ENCODE measurements around the gene THAP7. TPM values are rescaled to one million over a fixed set of nuclear protein-coding genes. Genes with fewer than 3 reads are reported as not detected.

Gene THAP7
- total RNA-seq, 2 donors from 2014 or later = 20.4 to 30.7 TPM

GRCh38 chr22:20990184-20991180 is 11.4 kb downstream of the THAP7 start:
- H3K27ac Mint-ChIP-seq = no peak overlapping the region
- H3K4me3 Mint-ChIP-seq = no peak overlapping the region
- ATAC-seq (no peak), DNase-seq (ENCODE audit: low spot score) (no peak)
- H3K9me3 Mint-ChIP-seq = no peaks in the 10 kb centered on the region
- no peaks in the 10 kb centered on the region for H3K27me3 Mint-ChIP-seq
- H3K36me3 Mint-ChIP-seq = peaks cover 7% of the 10 kb centered on the region
- H3K4me1 Mint-ChIP-seq (ENCODE audit: low read depth in 2 of 2) = peaks cover 4 to 5% of the 10 kb centered on the region in 2 donors

GRCh38 chr22:20989323-20990138 is 12.4 kb downstream of the THAP7 start:
- DNase-seq (ENCODE audit: low spot score) (no peak), ATAC-seq (no peak)
- H3K36me3 Mint-ChIP-seq = peaks cover 7% of the 10 kb centered on the region
- H3K27me3 Mint-ChIP-seq = no peaks in the 10 kb centered on the region
- no peaks in the 10 kb centered on the region for H3K9me3 Mint-ChIP-seq
- H3K4me3 Mint-ChIP-seq = no peak overlapping the region
- peaks cover 4 to 5% of the 10 kb centered on the region in 2 donors for H3K4me1 Mint-ChIP-seq (ENCODE audit: low read depth in 2 of 2)
- H3K27ac Mint-ChIP-seq = no peak overlapping the region

GRCh38 chr22:20988573-20989322 is 13.2 kb downstream of the THAP7 start:
- H3K36me3 Mint-ChIP-seq = peaks cover 11% of the 10 kb centered on the region

GRCh38 chr22:20987375-20987774 is 14.5 kb downstream of the THAP7 start:
- Mint-ChIP-seq H3K9me3 (no peaks in the 10 kb centered on the region), H3K4me3 (no peak overlapping the region), H3K27ac (no peak overlapping the region), H3K27me3 (no peaks in the 10 kb centered on the region), H3K4me1 (ENCODE audit: low read depth in 2 of 2) (peaks cover 16 to 22% of the 10 kb centered on the region in 2 donors), H3K36me3 (peaks cover 11% of the 10 kb centered on the region)
- DNase-seq (ENCODE audit: low spot score) (no peak), ATAC-seq (no peak)

More at GRCh38 chr22:20988573-20989322, 13.2 kb downstream of the THAP7 start:
- ATAC-seq (no peak), DNase-seq (ENCODE audit: low spot score) (no peak)
- Mint-ChIP-seq H3K4me3 (no peak overlapping the region), H3K9me3 (no peaks in the 10 kb centered on the region), H3K27ac (no peak overlapping the region), H3K27me3 (no peaks in the 10 kb centered on the region), H3K4me1 (ENCODE audit: low read depth in 2 of 2) (peaks cover 8 to 11% of the 10 kb centered on the region in 2 donors)

- Mint-ChIP-seq H3K4me3 (no peak overlapping the region), H3K27me3 (no peaks in the 10 kb centered on the region), H3K9me3 (no peaks in the 10 kb centered on the region), H3K4me1 (ENCODE audit: low read depth in 2 of 2) (peaks cover 19 to 25% of the 10 kb centered on the region in 2 donors), H3K36me3 (peaks cover 11% of the 10 kb centered on the region), H3K27ac (no peak overlapping the region)
- DNase-seq (ENCODE audit: low spot score) (no peak), ATAC-seq (no peak)
Observed at GRCh38 chr22:20986365-20986764, 15.6 kb downstream of the THAP7 start.

- H3K27me3 Mint-ChIP-seq = no peaks in the 10 kb centered on the region
- no peak overlapping the region for H3K27ac Mint-ChIP-seq
- no peak overlapping the region for H3K4me3 Mint-ChIP-seq
- DNase-seq (ENCODE audit: low spot score) = no peak
- peaks cover 21 to 27% of the 10 kb centered on the region in 2 donors for H3K4me1 Mint-ChIP-seq (ENCODE audit: low read depth in 2 of 2)
- no peak for ATAC-seq
- H3K36me3 Mint-ChIP-seq = peaks cover 11% of the 10 kb centered on the region
- H3K9me3 Mint-ChIP-seq = no peaks in the 10 kb centered on the region
Observed at GRCh38 chr22:20985720-20986119, 16.2 kb downstream of the THAP7 start.

GRCh38 chr22:20983081-20983771 is 18.7 kb downstream of the THAP7 start:
- DNase-seq (ENCODE audit: low spot score) (no peak), ATAC-seq (no peak)
- Mint-ChIP-seq H3K27me3 (no peaks in the 10 kb centered on the region), H3K36me3 (peaks cover 11% of the 10 kb centered on the region), H3K4me3 (peak overlapping the region; percentile 97), H3K4me1 (ENCODE audit: low read depth in 2 of 2) (peaks cover 34 to 37% of the 10 kb centered on the region in 2 donors), H3K27ac (peak overlapping the region; percentile 83 to 94), H3K9me3 (no peaks in the 10 kb centered on the region)

GRCh38 chr22:20982563-20982882 is 19.4 kb downstream of the THAP7 start:
- Mint-ChIP-seq H3K27ac (peak overlapping the region; percentile 83 to 94), H3K4me1 (ENCODE audit: low read depth in 2 of 2) (peaks cover 34 to 37% of the 10 kb centered on the region in 2 donors), H3K36me3 (peaks cover 11% of the 10 kb centered on the region), H3K27me3 (no peaks in the 10 kb centered on the region), H3K9me3 (no peaks in the 10 kb centered on the region), H3K4me3 (peak overlapping the region; percentile 97)
- DNase-seq (ENCODE audit: low spot score) (no peak), ATAC-seq (peak; percentile 1 to 42)

- peak; percentile 91 for ATAC-seq
- Mint-ChIP-seq H3K36me3 (peaks cover 11% of the 10 kb centered on the region), H3K4me3 (peak within 1 kb of the TSS; percentile 97), H3K27me3 (no peaks in the 10 kb centered on the region), H3K27ac (peak within 1 kb of the TSS; percentile 83 to 94), H3K4me1 (ENCODE audit: low read depth in 2 of 2) (peaks cover 34 to 37% of the 10 kb centered on the region in 2 donors), H3K9me3 (no peaks in the 10 kb centered on the region)
- DNase-seq (ENCODE audit: low spot score) = peak; percentile 91
Observed at GRCh38 chr22:20981787-20982562, 19.9 kb downstream of the THAP7 start, which contains the start of gene LZTR1. Gene LZTR1 (plus strand): TSS chr22:20982297. CDS start chr22:20982372, 75 bp downstream.

- H3K9me3 Mint-ChIP-seq = no peaks in the 10 kb centered on the region
- no peak for ATAC-seq
- H3K27me3 Mint-ChIP-seq = no peaks in the 10 kb centered on the region
- H3K27ac Mint-ChIP-seq = peak overlapping the region; percentile 83 to 94
- H3K36me3 Mint-ChIP-seq = peaks cover 5% of the 10 kb centered on the region
- no peak for DNase-seq (ENCODE audit: low spot score)
- peak overlapping the region; percentile 97 for H3K4me3 Mint-ChIP-seq
- H3K4me1 Mint-ChIP-seq (ENCODE audit: low read depth in 2 of 2) = peaks cover 31 to 32% of the 10 kb centered on the region in 2 donors
Observed at GRCh38 chr22:20980938-20981722, 20.8 kb downstream of the THAP7 start.

GRCh38 chr22:20980523-20980922 is 21.4 kb downstream of the THAP7 start:
- Mint-ChIP-seq H3K4me3 (peak overlapping the region; percentile 97), H3K27ac (peak overlapping the region; percentile 83 to 94)

More at GRCh38 chr22:20980523-20980922, 21.4 kb downstream of the THAP7 start:
- Mint-ChIP-seq H3K36me3 (peaks cover 4% of the 10 kb centered on the region), H3K27me3 (no peaks in the 10 kb centered on the region), H3K9me3 (no peaks in the 10 kb centered on the region), H3K4me1 (ENCODE audit: low read depth in 2 of 2) (peaks cover 31 to 35% of the 10 kb centered on the region in 2 donors)
- no peak for ATAC-seq
- DNase-seq (ENCODE audit: low spot score) = no peak
